AG04449 (cell line): ENCODE results near the gene DOCK1.

Source experiments
- CTCF ChIA-PET: fragments of 350-600 bp; formaldehyde crosslinking; extraction: SDS; loops from one replicate; lab custom pipeline; 2021; ENCODE audit warnings: antibody characterized with exemption; lab: Yijun Ruan, JAX
- POLR2A ChIA-PET: fragments of 400-600, 350-600 bp; formaldehyde crosslinking; extraction: SDS; loops from one replicate; lab custom pipeline; 2020; ENCODE audit warnings: antibody characterized with exemption, inconsistent platforms; lab: Yijun Ruan, JAX
- DNase-seq: peaks from one replicate; pipeline ENCODE4 v3.0.0-alpha.2; 2010; ENCODE audit warnings: low read depth, low spot score
- H3K4me3 ChIP-seq: 2 replicates; pipeline ENCODE4 v1.5.1; 2011; ENCODE audit warnings: low read depth, mild to moderate bottlenecking, control low read depth, low read length
- CTCF ChIP-seq: IDR thresholded peaks from one replicate; pipeline ENCODE4 v1.5.1; 2011; ENCODE audit warnings: mild to moderate bottlenecking, moderate library complexity, low read length, control low read depth, inconsistent platforms; ENCODE audit not compliant: insufficient read depth; ENCODE audit errors: missing control alignments

Gene DOCK1

GRCh38 chr10:126939706-126940105 is 34.5 kb downstream of the DOCK1 start:
- CTCF ChIA-PET: no interaction called here
- POLR2A ChIA-PET: no interaction called here
- no peak for DNase-seq
- H3K4me3 ChIP-seq: no peak overlapping the region
- TF ChIP-seq CTCF: no peak

- no peak for DNase-seq
- no peak overlapping the region for H3K4me3 ChIP-seq
- POLR2A ChIA-PET: no interaction called here
- no peak for TF ChIP-seq CTCF
- CTCF ChIA-PET: no interaction called here
Observed at GRCh38 chr10:126940670-126941310, 35.6 kb downstream of the DOCK1 start.

- TF ChIP-seq CTCF: no peak
- POLR2A ChIA-PET: no interaction called here
- CTCF ChIA-PET: no interaction called here
- no peak for DNase-seq
- no peak overlapping the region for H3K4me3 ChIP-seq
Observed at GRCh38 chr10:126944191-126944590, 39.0 kb downstream of the DOCK1 start.

GRCh38 chr10:126945351-126946030 is 40.3 kb downstream of the DOCK1 start:
- TF ChIP-seq CTCF: no peak
- ChIA-PET CTCF (no interaction called here), POLR2A (no interaction called here)
- DNase-seq: no peak
- no peak overlapping the region for H3K4me3 ChIP-seq

GRCh38 chr10:126946746-126947145 is 41.5 kb downstream of the DOCK1 start:
- POLR2A ChIA-PET: no interaction called here
- TF ChIP-seq CTCF: no peak
- no peak for DNase-seq
- CTCF ChIA-PET: no interaction called here
- H3K4me3 ChIP-seq: no peak overlapping the region

- TF ChIP-seq CTCF: no peak
- POLR2A ChIA-PET: no interaction called here
- no peak overlapping the region for H3K4me3 ChIP-seq
- no peak for DNase-seq
- CTCF ChIA-PET: no interaction called here
Observed at GRCh38 chr10:126948355-126949160, 43.3 kb downstream of the DOCK1 start.
